ENCODE results near the gene PRKACG.
A peak's percentile ranks its signal among the peaks of the same experiment; 100 is the strongest.
"Not testable (repeated sequence)": the region's sequence is repeated elsewhere in the genome, so short reads cannot be mapped to it uniquely, and the experiment has no call there.

The PRKACG gene

GRCh38 chr9:69023650-69024049 is 9.7 kb upstream of the PRKACG start:
- DNase-seq (ENCODE audit: low read depth), result no peak

- DNase-seq (ENCODE audit: low read depth), result no peak
Observed at GRCh38 chr9:69020301-69021145, 6.6 kb upstream of the PRKACG start.

- DNase-seq (ENCODE audit: low read depth), result no peak
Observed at GRCh38 chr9:69019808-69020207, 5.9 kb upstream of the PRKACG start.

GRCh38 chr9:69018737-69019136 is 4.8 kb upstream of the PRKACG start:
- no peak for DNase-seq (ENCODE audit: low read depth)

- no peak for DNase-seq (ENCODE audit: low read depth)
Observed at GRCh38 chr9:69016191-69017096, 2.5 kb upstream of the PRKACG start.

GRCh38 chr9:69013382-69013727 is 558 bp downstream of the PRKACG start:
- DNase-seq (ENCODE audit: low read depth), result no peak

GRCh38 chr9:69012696-69013381 is 1.1 kb downstream of the PRKACG start:
- no peak for DNase-seq (ENCODE audit: low read depth)

- no peak for DNase-seq (ENCODE audit: low read depth)
Observed at GRCh38 chr9:69009708-69010107, 4.2 kb downstream of the PRKACG start.

- DNase-seq (ENCODE audit: low read depth), result no peak
Observed at GRCh38 chr9:69004836-69005235, 9.1 kb downstream of the PRKACG start.

GRCh38 chr9:69003051-69003450 is 10.9 kb downstream of the PRKACG start:
- DNase-seq (ENCODE audit: low read depth), result no peak

- DNase-seq (ENCODE audit: low read depth), result no peak
Observed at GRCh38 chr9:69001921-69002320, 12.0 kb downstream of the PRKACG start.

- DNase-seq (ENCODE audit: low read depth), result peak; percentile 22
Observed at GRCh38 chr9:68999393-69000105, 14.4 kb downstream of the PRKACG start.

GRCh38 chr9:68998812-68999211 is 15.1 kb downstream of the PRKACG start:
- DNase-seq (ENCODE audit: low read depth), result no peak

GRCh38 chr9:68998385-68998784 is 15.5 kb downstream of the PRKACG start:
- DNase-seq (ENCODE audit: low read depth), result no peak

GRCh38 chr9:68997666-68998065 is 16.2 kb downstream of the PRKACG start:
- DNase-seq (ENCODE audit: low read depth), result no peak

- DNase-seq (ENCODE audit: low read depth), result no peak
Observed at GRCh38 chr9:68996462-68996861, 17.5 kb downstream of the PRKACG start.

GRCh38 chr9:68995776-68996175 is 18.1 kb downstream of the PRKACG start:
- no peak for DNase-seq (ENCODE audit: low read depth)

GRCh38 chr9:68991457-68991856 is 22.5 kb downstream of the PRKACG start:
- DNase-seq (ENCODE audit: low read depth), result no peak

- DNase-seq (ENCODE audit: low read depth), result not testable (repeated sequence)
Observed at GRCh38 chr9:68986949-68987348, 27.0 kb downstream of the PRKACG start.

- DNase-seq (ENCODE audit: low read depth), result no peak
Observed at GRCh38 chr9:68983522-68984424, 30.1 kb downstream of the PRKACG start.

- no peak for DNase-seq (ENCODE audit: low read depth)
Observed at GRCh38 chr9:68983008-68983411, 30.9 kb downstream of the PRKACG start.

Data from GM04503 (cell line).